K562 (cell line): ENCODE measurements around the gene CFHR2. TPM values are rescaled to one million over a fixed set of nuclear protein-coding genes. Genes with fewer than 3 reads are reported as not detected.

ENCODE experiments used
- CBX1 ChIP-seq: sonication (generic); IDR thresholded peaks from 2 replicates; pipeline ENCODE4 v1.6.1; 2016; ENCODE audit warnings: antibody characterized with exemption, low read depth, mild to moderate bottlenecking
- E2F1 ChIP-seq: sonication (generic); formaldehyde crosslinking; IDR thresholded peaks from 2 replicates; pipeline ENCODE4 v1.8.1; 2023; ENCODE audit warnings: mild to moderate bottlenecking, missing genetic modification reagents, moderate library complexity
- FUS ChIP-seq: fragments of 200-400 bp; formaldehyde crosslinking; optimal IDR thresholded peaks from 2 replicates; pipeline ENCODE3; 2017; ENCODE audit warnings: low read depth, low read length
- MXI1 ChIP-seq: IDR thresholded peaks from 2 replicates; pipeline ENCODE4 v1.6.1; 2011; ENCODE audit warnings: low read depth, mild to moderate bottlenecking, improper control_type of control experiment, low read length
- NFIC ChIP-seq: fragments of 450-650 bp; IDR thresholded peaks from 2 replicates; pipeline ENCODE4 v1.6.1; 2017; ENCODE audit warnings: mild to moderate bottlenecking, inconsistent platforms
- RREB1 ChIP-seq: fragments of 250-450 bp; sonication (Bioruptor Pico); IDR thresholded peaks from 2 replicates; pipeline ENCODE4 v1.4.0; 2020
- SAP30 ChIP-seq: fragments of 200-600 bp; sonication (generic); IDR thresholded peaks from 2 replicates; pipeline ENCODE4 v1.6.1; 2012; ENCODE audit warnings: borderline replicate concordance, low read depth, mild to moderate bottlenecking, moderate library complexity, low read length, control low read depth, inconsistent platforms; ENCODE audit not compliant: insufficient read depth, poor library complexity, severe bottlenecking
- SRSF7 ChIP-seq: fragments of 200-400 bp; formaldehyde crosslinking; optimal IDR thresholded peaks from 2 replicates; pipeline ENCODE3; 2017; ENCODE audit warnings: mild to moderate bottlenecking, low read depth, low read length
- TAF1 ChIP-seq: IDR thresholded peaks from 2 replicates; pipeline ENCODE4 v1.6.1; 2011; ENCODE audit warnings: mild to moderate bottlenecking, low read length, moderate library complexity; ENCODE audit not compliant: insufficient read depth, control insufficient read depth, severe bottlenecking; ENCODE audit errors: extremely low read depth
- TAF9B ChIP-seq: fragments of 450-650 bp; IDR thresholded peaks from 2 replicates; pipeline ENCODE4 v1.6.1; 2018; ENCODE audit warnings: mild to moderate bottlenecking; ENCODE audit not compliant: partially characterized antibody
- TEAD1 ChIP-seq, 2 experiments: fragments of 450-650 bp in 1 of 2; sonication (generic) in 1 of 2; formaldehyde crosslinking; IDR thresholded peaks; 2 replicates each; pipeline versions ENCODE4 v1.4.0 to v1.8.0; 2020 to 2022; ENCODE audit warnings: mild to moderate bottlenecking in 2 of 2, missing genetic modification reagents in 1 of 2
- THRA ChIP-seq: fragments of 450-650 bp; IDR thresholded peaks from 2 replicates; pipeline ENCODE4 v1.6.1; 2017; ENCODE audit warnings: mild to moderate bottlenecking, moderate library complexity
- ZBTB2 ChIP-seq: fragments of 450-650 bp; IDR thresholded peaks from 2 replicates; pipeline ENCODE4 v1.6.1; 2016; ENCODE audit warnings: antibody characterized with exemption
- ZNF717 ChIP-seq: fragments of 250-450 bp; sonication (Bioruptor Pico); IDR thresholded peaks from 2 replicates; pipeline ENCODE4 v1.5.0; 2021
- polyA plus RNA-seq, 8 experiments: library from polyadenylated mRNA; depleted of rRNA in 4 of 8; stranded (reverse) in 5 of 8; unstranded in 3 of 8; fragments of >200 nt; fragmentation: Nextera tagmentation in 2 of 8; fragmentation: Illumina TruSeq in 1 of 8; extraction: Ambion mirVana in 2 of 8; extraction: Trizol in 1 of 8; gene quantifications; 2 replicates each; pipeline versions ENCODE4 v1.2.1 to v1.2.3, GENCODE V29; 2011 to 2014; ENCODE audit warnings: inconsistent platforms in 1 of 8, missing spikeins in 1 of 8
- total RNA-seq, 7 experiments: library from RNA; depleted of rRNA in 6 of 7; stranded (reverse); fragments of >200 nt in 6 of 7; fragmentation: Illumina TruSeq in 2 of 7; extraction: Trizol in 2 of 7; gene quantifications; 2 replicates each; pipeline versions ENCODE4 v1.2.1 to v1.2.3, GENCODE V29; 2011 to 2021; ENCODE audit warnings: low replicate concordance in 1 of 7
- TF ChIP-seq, protein P1 (sequence below): fragments of 450-650 bp; IDR thresholded peaks from 2 replicates; pipeline ENCODE4 v1.6.1; 2017; ENCODE audit warnings: antibody characterized with exemption

Gene CFHR2
- total and polyA plus RNA-seq, 9 of the 15 experiments (the other 6 are each of a cell fraction or from before 2014, with no cell fraction given), result not detected

- TF ChIP-seq RREB1 (CRISPR knock-in tag) (no peak), THRA (no peak), E2F1 (CRISPR knock-in tag) (peak; percentile 26; the same call in 1 of the 2 replicates), SAP30 (no peak), NFIC (peak; percentile 35; the same call in 1 of the 2 replicates), MXI1 (no peak), ZNF717 (CRISPR knock-in tag) (no peak), TEAD1 (CRISPR knock-in tag; IDR thresholded peaks at IDR 0.05) (peak in 1 of 2 experiments; percentile 49; a peak in 1 of 4 replicates), TAF9B (peak; percentile 44), TAF1 (peak; percentile 75), SRSF7 (no peak), CBX1 (peak; percentile 81), FUS (no peak), ZBTB2 (no peak)
- TF ChIP-seq, protein P1, sequence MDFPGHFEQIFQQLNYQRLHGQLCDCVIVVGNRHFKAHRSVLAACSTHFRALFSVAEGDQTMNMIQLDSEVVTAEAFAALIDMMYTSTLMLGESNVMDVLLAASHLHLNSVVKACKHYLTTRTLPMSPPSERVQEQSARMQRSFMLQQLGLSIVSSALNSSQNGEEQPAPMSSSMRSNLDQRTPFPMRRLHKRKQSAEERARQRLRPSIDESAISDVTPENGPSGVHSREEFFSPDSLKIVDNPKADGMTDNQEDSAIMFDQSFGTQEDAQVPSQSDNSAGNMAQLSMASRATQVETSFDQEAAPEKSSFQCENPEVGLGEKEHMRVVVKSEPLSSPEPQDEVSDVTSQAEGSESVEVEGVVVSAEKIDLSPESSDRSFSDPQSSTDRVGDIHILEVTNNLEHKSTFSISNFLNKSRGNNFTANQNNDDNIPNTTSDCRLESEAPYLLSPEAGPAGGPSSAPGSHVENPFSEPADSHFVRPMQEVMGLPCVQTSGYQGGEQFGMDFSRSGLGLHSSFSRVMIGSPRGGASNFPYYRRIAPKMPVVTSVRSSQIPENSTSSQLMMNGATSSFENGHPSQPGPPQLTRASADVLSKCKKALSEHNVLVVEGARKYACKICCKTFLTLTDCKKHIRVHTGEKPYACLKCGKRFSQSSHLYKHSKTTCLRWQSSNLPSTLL, result no peak
Observed at GRCh38 chr1:196933531-196934189, 9.9 kb upstream of the CFHR2 start (continued).
